Measurements from ENCODE around the gene CTSE.
"Not testable (repeated sequence)": the region's sequence is repeated elsewhere in the genome, so short reads cannot be mapped to it uniquely, and the experiment has no call there.

CTSE gene

GRCh38 chr1:206014601-206015000 lies 9.1 kb downstream of the CTSE start:
- DNase-seq (ENCODE audit: low read depth in 3 of 3), result no peak

GRCh38 chr1:206013026-206013795 lies 10.5 kb downstream of the CTSE start:
- DNase-seq (ENCODE audit: low read depth in 3 of 3), result no peak

GRCh38 chr1:206012086-206012859 lies 11.4 kb downstream of the CTSE start:
- DNase-seq (ENCODE audit: low read depth in 3 of 3), result no peak

- peak in 2 of 3 donors; percentile 10 to 19 for DNase-seq (ENCODE audit: low read depth in 3 of 3)
These were observed 12.6 kb downstream of the CTSE start for GRCh38 chr1:206011057-206011456.

- DNase-seq (ENCODE audit: low read depth in 3 of 3), result no peak
These were observed 13.6 kb downstream of the CTSE start for GRCh38 chr1:206010060-206010459.

GRCh38 chr1:206006946-206007345 lies 16.7 kb downstream of the CTSE start:
- no peak for DNase-seq (ENCODE audit: low read depth in 3 of 3)

GRCh38 chr1:206005778-206006180 lies 17.9 kb downstream of the CTSE start:
- no peak for DNase-seq (ENCODE audit: low read depth in 3 of 3)

GRCh38 chr1:206005234-206005633 lies 18.5 kb downstream of the CTSE start:
- DNase-seq (ENCODE audit: low read depth in 3 of 3), result no peak

- no peak for DNase-seq (ENCODE audit: low read depth in 3 of 3)
These were observed 18.9 kb downstream of the CTSE start for GRCh38 chr1:206004826-206005225.

DNA sequence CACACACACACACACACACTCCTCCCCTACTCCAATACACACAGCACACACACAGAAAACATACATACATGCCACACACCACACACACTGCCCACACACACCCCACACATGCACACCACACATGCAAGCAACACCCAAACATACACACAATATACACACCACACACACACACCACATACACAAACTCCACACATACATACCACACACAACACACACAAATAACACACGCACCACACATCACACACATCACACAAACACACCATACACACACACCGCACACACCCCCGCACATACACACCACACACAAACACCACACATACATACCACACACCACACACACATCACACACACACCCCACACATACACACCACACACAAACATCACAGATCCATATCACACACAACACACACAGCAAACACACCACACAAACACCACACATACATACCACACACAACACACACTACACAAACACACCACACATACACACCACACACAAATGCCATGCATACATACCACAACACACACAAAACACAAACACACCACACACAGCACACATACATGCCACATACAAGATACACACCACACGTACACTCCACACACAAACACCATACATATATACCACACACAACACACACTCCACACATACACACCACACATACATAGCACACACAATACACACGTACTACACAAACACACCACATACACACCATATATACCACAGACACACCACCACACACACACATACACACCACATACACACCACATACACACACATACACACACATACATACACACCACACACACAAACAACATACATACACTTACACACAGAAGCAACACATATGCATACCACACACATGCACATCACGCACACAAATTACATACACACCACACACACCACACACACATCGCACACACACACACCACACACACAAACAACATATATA lies 19.6 kb downstream of the CTSE start:
- DNase-seq (ENCODE audit: low read depth in 3 of 3), result no peak

DNA sequence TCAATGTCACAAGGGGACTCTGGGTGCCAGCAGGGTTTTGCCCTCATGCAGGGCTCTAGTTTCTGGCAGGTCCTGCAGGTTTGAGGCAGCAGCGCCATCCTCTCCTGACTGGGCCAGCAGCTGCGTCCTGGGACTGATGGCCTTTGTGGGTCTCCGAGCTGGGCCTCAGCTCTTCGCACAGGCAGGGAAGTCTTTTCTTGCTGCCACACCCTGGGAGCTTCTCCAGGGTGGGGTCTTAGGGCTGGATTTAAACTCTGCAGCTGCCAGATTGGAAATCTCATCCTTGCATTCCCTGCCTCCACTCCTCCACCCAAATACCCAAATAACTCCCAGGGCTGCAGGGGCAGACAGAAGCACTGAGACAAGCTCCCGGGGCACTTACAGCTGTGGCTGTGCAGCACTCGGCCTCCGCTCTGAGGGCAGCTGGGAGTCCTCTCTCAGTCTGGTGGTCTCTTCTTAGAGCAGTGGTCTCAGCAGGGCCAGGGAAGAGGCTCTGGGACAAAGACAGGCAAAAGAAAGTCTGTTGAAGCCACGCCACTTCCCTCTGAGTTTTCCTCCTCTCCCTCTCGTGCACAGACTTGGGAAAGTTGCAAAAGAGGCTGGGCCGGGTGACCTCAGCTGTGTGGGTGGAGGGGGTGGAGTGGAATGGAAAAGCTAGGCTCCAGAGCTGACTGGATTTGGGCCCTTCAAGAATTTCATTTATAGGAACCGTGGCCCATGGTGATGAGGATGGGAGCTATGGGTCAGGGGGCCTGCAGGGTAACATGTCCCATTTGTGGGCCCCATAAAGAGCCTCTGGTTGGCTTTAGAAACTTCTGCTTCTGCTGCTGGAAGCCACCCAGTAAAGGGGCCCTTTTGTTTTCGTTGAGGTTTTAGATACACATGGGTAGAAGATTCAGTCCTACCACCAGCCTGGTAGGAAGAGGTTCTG lies 20.6 kb downstream of the CTSE start, which contains the start of gene RAB7B:
Gene RAB7B (minus strand): TSS at position 525 of the 931 bp plus-strand sequence. CDS start 9,260 bp downstream, outside the sequence.
- DNase-seq (ENCODE audit: low read depth in 3 of 3), result no peak

DNA sequence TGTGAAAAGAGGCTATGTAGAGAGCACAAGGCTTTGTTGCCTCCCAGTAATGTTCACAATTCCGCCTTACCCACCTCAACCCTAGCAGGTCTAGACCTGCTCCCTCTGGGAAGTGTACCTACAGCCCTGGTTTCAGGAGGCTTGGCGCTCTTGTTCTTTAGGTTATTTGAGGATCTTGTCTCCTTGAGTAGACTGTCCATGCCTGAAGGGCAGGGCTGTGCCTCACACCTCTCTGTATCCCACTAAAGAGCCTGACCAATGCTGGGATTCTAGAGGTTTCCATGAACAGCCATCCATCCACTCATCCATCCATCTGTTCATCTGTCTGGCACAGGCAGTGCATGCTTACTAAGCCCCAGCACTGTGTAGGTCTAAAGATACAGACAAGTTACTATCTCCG lies 21.5 kb downstream of the CTSE start:
- no peak for DNase-seq (ENCODE audit: low read depth in 3 of 3)

DNA sequence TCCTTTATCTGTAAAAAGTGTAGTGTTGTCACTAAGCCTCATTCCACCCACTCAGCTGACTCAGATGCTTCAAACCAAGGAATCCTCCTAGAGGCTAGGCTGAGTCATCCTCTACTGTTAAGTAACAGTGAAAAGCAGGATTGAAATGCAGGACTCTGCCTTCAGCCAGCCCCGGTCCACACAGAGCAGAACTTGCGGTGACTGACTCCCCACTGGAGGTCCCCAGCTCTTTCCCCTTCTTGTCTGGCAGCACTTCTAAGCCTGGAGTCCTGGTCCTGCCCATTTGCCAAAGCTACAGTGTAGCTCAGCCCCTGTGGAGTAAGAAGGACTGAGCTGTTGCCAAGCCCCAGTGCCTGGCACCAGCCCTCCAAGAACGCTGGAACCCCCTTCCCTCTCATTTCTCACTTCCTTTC lies 22.2 kb downstream of the CTSE start:
- DNase-seq (ENCODE audit: low read depth in 3 of 3), result peak; percentile 19 to 45 (median 20)

DNA sequence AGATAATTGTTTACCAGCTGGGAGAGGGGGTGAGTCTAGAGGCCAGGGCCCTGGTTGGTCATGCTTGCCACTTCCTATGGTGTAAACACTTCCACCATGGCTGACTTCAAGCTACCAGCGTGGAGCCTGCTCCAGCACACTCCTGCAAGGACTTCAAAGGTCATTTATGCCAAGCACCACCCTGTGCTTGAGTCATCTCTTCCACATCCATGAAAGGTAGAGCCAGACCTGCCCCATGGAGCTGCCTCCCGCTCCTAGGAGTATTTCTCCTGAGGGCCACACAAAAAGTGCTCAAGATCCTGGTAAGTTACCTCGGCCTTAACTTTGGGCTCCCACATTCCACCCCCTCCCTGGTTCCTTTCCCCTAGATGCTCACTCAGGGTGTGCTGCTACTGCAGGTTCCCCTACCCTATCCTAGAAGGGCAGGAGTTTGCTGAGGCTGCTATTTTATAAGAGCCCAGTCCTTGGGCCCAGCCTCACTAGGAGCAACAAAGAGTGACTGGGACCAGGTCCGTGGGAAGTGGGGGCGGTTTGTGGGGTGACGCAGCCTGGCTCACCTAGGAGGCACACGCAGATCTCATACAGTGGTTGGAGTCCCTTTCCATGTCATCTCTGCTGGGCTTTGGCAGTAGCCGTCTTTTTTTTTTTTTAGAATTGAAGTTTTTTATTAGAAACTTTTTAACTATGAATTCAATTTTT lies 22.9 kb downstream of the CTSE start:
- DNase-seq (ENCODE audit: low read depth in 3 of 3), result peak in 2 of 3 donors; percentile 25 to 39

DNA sequence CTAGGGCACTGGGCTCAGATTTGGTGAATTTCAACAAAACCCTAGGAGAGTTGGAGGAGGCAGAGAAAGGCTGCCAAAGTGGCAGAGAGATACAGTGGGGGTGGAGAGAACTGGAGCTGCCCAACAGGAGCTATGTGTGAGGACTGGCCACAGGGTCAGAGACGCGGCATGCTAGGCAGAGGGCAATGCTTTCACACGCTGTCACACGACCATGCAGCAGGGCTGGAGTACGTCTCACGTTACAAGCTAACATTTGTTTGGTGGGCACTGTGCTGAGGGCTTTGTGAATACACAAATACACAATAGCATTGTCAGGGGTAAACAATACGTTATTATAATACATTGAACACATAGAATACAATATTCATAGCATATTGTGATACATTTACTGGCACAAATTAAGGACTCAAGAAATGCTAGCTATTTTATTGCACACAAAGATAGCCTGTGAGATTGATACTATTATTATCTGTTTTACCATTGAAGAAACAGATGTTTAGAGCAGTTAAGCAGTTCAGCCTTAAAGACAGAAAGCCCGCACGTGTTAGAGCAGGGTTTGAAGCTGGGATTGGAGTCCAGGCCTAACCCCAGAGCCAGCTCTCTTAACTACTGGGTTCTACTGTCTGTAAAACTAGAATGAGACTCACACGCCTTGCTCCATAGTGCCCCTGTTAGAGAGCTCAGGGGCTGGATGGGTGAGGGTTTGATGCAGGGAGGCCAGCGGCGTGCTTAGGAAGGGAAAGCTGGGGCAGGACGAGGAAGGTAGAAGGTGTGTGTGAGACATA lies 25.0 kb downstream of the CTSE start:
- no peak for DNase-seq (ENCODE audit: low read depth in 3 of 3)

DNA sequence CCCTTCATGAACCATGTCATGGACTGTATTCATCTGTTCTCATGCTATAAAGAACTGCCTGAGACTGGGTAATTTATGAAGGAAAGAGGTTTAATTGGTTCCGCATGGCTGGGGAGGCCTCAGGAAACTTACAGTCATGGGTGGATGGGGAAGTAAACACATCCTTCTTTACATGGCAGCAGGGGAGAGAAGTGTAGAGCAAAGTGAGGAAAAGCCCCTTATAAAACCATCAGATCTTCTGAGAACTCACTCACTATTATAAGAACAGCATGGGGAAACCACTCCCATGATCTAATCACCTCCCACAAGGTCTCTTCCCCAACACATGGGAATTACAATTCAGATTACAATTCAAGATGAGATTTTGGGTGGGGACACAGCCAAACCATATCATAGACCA lies 27.1 kb downstream of the CTSE start:
- not testable (repeated sequence) for DNase-seq (ENCODE audit: low read depth in 3 of 3)

DNA sequence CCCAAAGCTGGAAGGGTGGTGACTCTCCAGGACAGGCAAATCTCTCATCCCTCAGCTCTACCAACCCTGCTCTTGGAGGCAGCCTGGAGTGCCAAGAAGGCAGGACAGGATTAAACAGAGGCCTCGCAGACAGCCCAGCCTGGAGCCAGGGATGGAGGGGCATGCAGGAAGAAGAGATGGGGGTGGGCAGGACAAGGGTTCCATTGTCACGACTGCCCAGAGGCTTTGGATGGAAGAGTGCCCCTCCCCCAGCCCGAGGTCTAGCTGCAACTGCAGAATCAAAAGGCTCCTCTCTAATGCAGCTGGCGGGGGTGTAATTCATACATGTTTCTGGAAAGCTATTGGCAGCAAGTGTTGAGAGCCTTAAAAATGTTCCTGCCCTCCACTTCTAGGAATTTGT lies 29.3 kb downstream of the CTSE start:
- DNase-seq (ENCODE audit: low read depth in 3 of 3), result no peak

DNA sequence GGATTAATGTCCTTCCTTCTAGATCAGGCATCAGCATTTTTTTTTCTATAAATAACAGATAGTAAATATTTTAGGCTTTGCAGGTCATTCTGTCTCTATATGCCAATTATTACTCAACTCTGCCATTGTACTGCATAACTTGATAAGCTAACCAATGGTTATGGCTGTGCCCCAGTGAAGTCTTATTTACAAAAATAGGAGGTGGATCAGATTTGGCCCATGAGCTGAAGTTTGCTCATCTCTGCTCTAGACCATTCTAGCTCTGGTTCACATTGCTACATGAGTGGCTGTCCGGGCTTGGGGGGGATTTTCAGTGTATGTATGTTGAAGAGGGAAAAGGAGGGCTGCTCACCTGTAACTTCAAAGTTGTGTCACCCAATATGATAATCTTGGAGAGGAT lies 30.6 kb downstream of the CTSE start:
- no peak for DNase-seq (ENCODE audit: low read depth in 3 of 3)

- DNase-seq (ENCODE audit: low read depth in 3 of 3), result no peak
These were observed 31.3 kb downstream of the CTSE start for GRCh38 chr1:205992218-205992882.
